ENCODE data around the gene INTS15.

- TF ChIP-seq EZH2 (IDR thresholded peaks at IDR 0.05; ENCODE audit: low read depth, unreplicated experiment) = no peak
- no peak for TF ChIP-seq CTCF (conservative IDR thresholded peaks at IDR 0.05; ENCODE audit: low read depth in 2 of 2)
- no peak for TF ChIP-seq EZH2phosphoT487 (IDR thresholded peaks at IDR 0.05; ENCODE audit: unreplicated experiment)
- TF ChIP-seq ZNF114 (CRISPR knock-in tag; IDR thresholded peaks at IDR 0.05) = no peak
- no peak for TF ChIP-seq ZNF331 (CRISPR knock-in tag; IDR thresholded peaks at IDR 0.05; ENCODE audit: low read depth)
- no peak for TF ChIP-seq NANOG (IDR thresholded peaks at IDR 0.05; ENCODE audit: borderline replicate concordance)
- no peak for TF ChIP-seq POLR2AphosphoS5 (IDR thresholded peaks at IDR 0.05; ENCODE audit: low read depth)
- TF ChIP-seq REST (IDR thresholded peaks at IDR 0.05; ENCODE audit: unreplicated experiment) = no peak
Observed at GRCh38 chr7:6654113-6654841, 64.5 kb downstream of the INTS15 start.

Measured in GM23338 (cell line).